Measurements from ENCODE around the gene DAAM2. TPM values are rescaled to one million over a fixed set of nuclear protein-coding genes. Genes with fewer than 3 reads are reported as not detected.

Gene DAAM2
- polyA plus RNA-seq, 1 of the 3 experiments (the other 2 are of a cell fraction): 0.20 TPM

DNA sequence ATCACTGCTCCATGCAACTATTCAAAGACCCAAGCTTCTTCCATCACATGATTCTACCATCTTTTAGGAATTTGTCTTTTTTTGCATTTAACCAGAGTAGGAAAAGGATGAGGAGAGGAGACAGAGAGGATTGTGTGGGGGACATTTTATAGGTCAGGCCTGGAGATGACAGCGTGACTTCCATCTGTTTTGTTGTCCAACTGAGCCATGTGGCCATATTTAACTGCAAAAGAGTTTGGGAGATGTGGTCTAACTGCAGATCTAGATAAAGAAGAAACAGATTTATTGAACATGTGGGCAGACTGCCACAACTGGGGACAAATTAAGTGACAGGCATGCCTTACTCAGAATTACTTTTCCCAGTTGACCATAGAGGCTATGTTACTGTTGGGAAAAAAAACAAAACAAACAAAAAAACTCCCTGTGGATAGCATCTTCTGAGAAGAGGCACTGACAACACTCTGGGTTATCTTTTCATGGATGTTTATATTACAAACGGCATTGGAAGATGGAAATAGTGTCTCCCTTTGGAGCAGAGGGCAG is 161.0 kb downstream of the DAAM2 start:
- DNase-seq: no peak
- no peak overlapping the region for H2AFZ ChIP-seq (ENCODE audit: low read depth)
- no peak overlapping the region for H3K9ac ChIP-seq
- no peaks in the 10 kb centered on the region for H3K27me3 ChIP-seq (ENCODE audit: insufficient read depth)
- H3F3A ChIP-seq (replicated peaks; ENCODE audit: insufficient read depth): no peaks in the 10 kb centered on the region
- H3K27ac ChIP-seq (ENCODE audit: low read depth in 2 of 2, low read length in 1 of 2): no peak overlapping the region
- 4% methylated on average over 2 of the region's 2 CpGs for WGBS (ENCODE audit: low lambda C conversion rate)
- ChIA-PET POLR2A (no interaction called here), CTCF (interaction anchor here (2.0 kb wide), 1 partner anchor 28 kb away, joined by 5 read pairs; no protein-coding TSS in a partner anchor)
- TF ChIP-seq FOXM1 (IDR thresholded peaks at IDR 0.05; ENCODE audit: low read depth): no peak
- no peak for TF ChIP-seq NRF1 (IDR thresholded peaks at IDR 0.05; ENCODE audit: low read depth, low read length)
- no peak for TF ChIP-seq MAX (IDR thresholded peaks at IDR 0.05; ENCODE audit: low read depth)
- TF ChIP-seq SMC3 (IDR thresholded peaks at IDR 0.05; ENCODE audit: low read depth, low read length): no peak
- TF ChIP-seq RCOR1 (IDR thresholded peaks at IDR 0.05; ENCODE audit: low read length): 0 out of 2 replicates have a peak, but pooled peaks have one; percentile 20
- TF ChIP-seq RXRA (IDR thresholded peaks at IDR 0.05; ENCODE audit: borderline replicate concordance, low read depth): no peak
- TF ChIP-seq EZH2phosphoT487 (IDR thresholded peaks at IDR 0.05; ENCODE audit: borderline replicate concordance, low read depth): no peak
- no peak for TF ChIP-seq JUND (IDR thresholded peaks at IDR 0.05)
- peak; percentile 68; the same call in 1 of the 2 replicates for TF ChIP-seq MXI1 (IDR thresholded peaks at IDR 0.05; ENCODE audit: low read depth, low read length)
- no peak for TF ChIP-seq TCF12 (IDR thresholded peaks at IDR 0.05)
- no peak for TF ChIP-seq RFX5 (IDR thresholded peaks at IDR 0.05; ENCODE audit: low read length)
- TF ChIP-seq TEAD4 (IDR thresholded peaks at IDR 0.05; ENCODE audit: borderline replicate concordance, insufficient read depth): no peak
- TF ChIP-seq IRF3 (IDR thresholded peaks at IDR 0.05; ENCODE audit: low read depth, low read length): no peak
- TF ChIP-seq RAD21 (IDR thresholded peaks at IDR 0.05; ENCODE audit: low read length): no peak
- no peak for TF ChIP-seq USF1 (IDR thresholded peaks at IDR 0.05; ENCODE audit: borderline replicate concordance, low read depth)
- TF ChIP-seq EP300 (IDR thresholded peaks at IDR 0.05; ENCODE audit: borderline replicate concordance in 1 of 2, low read depth in 1 of 2, low read length in 1 of 2): no peak
- TF ChIP-seq, protein P1, sequence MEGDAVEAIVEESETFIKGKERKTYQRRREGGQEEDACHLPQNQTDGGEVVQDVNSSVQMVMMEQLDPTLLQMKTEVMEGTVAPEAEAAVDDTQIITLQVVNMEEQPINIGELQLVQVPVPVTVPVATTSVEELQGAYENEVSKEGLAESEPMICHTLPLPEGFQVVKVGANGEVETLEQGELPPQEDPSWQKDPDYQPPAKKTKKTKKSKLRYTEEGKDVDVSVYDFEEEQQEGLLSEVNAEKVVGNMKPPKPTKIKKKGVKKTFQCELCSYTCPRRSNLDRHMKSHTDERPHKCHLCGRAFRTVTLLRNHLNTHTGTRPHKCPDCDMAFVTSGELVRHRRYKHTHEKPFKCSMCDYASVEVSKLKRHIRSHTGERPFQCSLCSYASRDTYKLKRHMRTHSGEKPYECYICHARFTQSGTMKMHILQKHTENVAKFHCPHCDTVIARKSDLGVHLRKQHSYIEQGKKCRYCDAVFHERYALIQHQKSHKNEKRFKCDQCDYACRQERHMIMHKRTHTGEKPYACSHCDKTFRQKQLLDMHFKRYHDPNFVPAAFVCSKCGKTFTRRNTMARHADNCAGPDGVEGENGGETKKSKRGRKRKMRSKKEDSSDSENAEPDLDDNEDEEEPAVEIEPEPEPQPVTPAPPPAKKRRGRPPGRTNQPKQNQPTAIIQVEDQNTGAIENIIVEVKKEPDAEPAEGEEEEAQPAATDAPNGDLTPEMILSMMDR (IDR thresholded peaks at IDR 0.05): no peak
- H3K4me1 ChIP-seq (ENCODE audit: control insufficient read depth in 1 of 2, insufficient read depth in 2 of 2, low read depth in 1 of 2, low read length in 1 of 2): peaks cover 0 to 4% of the 10 kb centered on the region in 2 experiments; a peak in 2 of 4 replicates
- H3K36me3 ChIP-seq (replicated peaks in 1 of 2; ENCODE audit: control insufficient read depth in 1 of 2, insufficient read depth in 2 of 2, low read length in 1 of 2): no peaks in the 10 kb centered on the region
- no peak overlapping the region for H3K4me2 ChIP-seq
- H4K20me1 ChIP-seq (ENCODE audit: insufficient read depth): no peaks in the 10 kb centered on the region
- no peaks in the 10 kb centered on the region for H3K9me2 ChIP-seq
- H3K9me3 ChIP-seq: no peaks in the 10 kb centered on the region
- no peak overlapping the region for H3K4me3 ChIP-seq (ENCODE audit: low read depth in 2 of 2, low read length in 1 of 2)
- no peaks in the 10 kb centered on the region for H3K79me2 ChIP-seq (ENCODE audit: insufficient read depth)

Other genes with a start within 250 kb of the DAAM2 start
- 0.13 and 0.18 TPM in 2 replicates for gene KIF6, start 67.0 kb upstream of the DAAM2 start, polyA plus RNA-seq (2012; rRNA removed)
- gene MOCS1, start 142.1 kb downstream of the DAAM2 start, polyA plus RNA-seq (2012; rRNA removed): 4.2 and 4.9 TPM in 2 replicates